Femur (tissue), 1 donor: Measurements from ENCODE around the gene ADAMTS14.
"Not testable (repeated sequence)": the region's sequence is repeated elsewhere in the genome, so short reads cannot be mapped to it uniquely, and the experiment has no call there.

ENCODE experiments used
- DNase-seq: peaks from one replicate; pipeline ENCODE4 v3.0.0-alpha.2; 2017

ADAMTS14 gene

GRCh38 chr10:70672165-70673042 lies at the start of gene ADAMTS14:
Gene ADAMTS14 (plus strand): TSS chr10:70672506. CDS start chr10:70672803, 297 bp downstream.
- DNase-seq = peak; percentile 81

GRCh38 chr10:70622541-70622940 lies 49.8 kb upstream of the ADAMTS14 start:
- DNase-seq = no peak

- DNase-seq = no peak
Observed at GRCh38 chr10:70622981-70623844, 49.1 kb upstream of the ADAMTS14 start.

- no peak for DNase-seq
Observed at GRCh38 chr10:70626056-70626455, 46.2 kb upstream of the ADAMTS14 start.

- no peak for DNase-seq
Observed at GRCh38 chr10:70629338-70629737, 43.0 kb upstream of the ADAMTS14 start.

- not testable (repeated sequence) for DNase-seq
Observed at GRCh38 chr10:70631735-70632134, 40.6 kb upstream of the ADAMTS14 start.

GRCh38 chr10:70634011-70634410 lies 38.3 kb upstream of the ADAMTS14 start:
- DNase-seq = no peak

- not testable (repeated sequence) for DNase-seq
Observed at GRCh38 chr10:70634515-70634914, 37.8 kb upstream of the ADAMTS14 start.

- not testable (repeated sequence) for DNase-seq
Observed at GRCh38 chr10:70639640-70640383, 32.5 kb upstream of the ADAMTS14 start.

GRCh38 chr10:70643272-70643671 lies 29.0 kb upstream of the ADAMTS14 start:
- DNase-seq = not testable (repeated sequence)

GRCh38 chr10:70644959-70645358 lies 27.3 kb upstream of the ADAMTS14 start:
- DNase-seq = not testable (repeated sequence)

GRCh38 chr10:70647086-70647485 lies 25.2 kb upstream of the ADAMTS14 start:
- DNase-seq = no peak

GRCh38 chr10:70648427-70648826 lies 23.9 kb upstream of the ADAMTS14 start:
- no peak for DNase-seq

- no peak for DNase-seq
Observed at GRCh38 chr10:70649526-70649925, 22.8 kb upstream of the ADAMTS14 start.

- no peak for DNase-seq
Observed at GRCh38 chr10:70650104-70650503, 22.2 kb upstream of the ADAMTS14 start.

- no peak for DNase-seq
Observed at GRCh38 chr10:70650718-70651117, 21.6 kb upstream of the ADAMTS14 start.

GRCh38 chr10:70651661-70652060 lies 20.6 kb upstream of the ADAMTS14 start:
- no peak for DNase-seq

- peak; percentile 93 for DNase-seq
Observed at GRCh38 chr10:70652761-70653657, 19.3 kb upstream of the ADAMTS14 start.

- DNase-seq = no peak
Observed at GRCh38 chr10:70655316-70655715, 17.0 kb upstream of the ADAMTS14 start.

GRCh38 chr10:70656489-70656888 lies 15.8 kb upstream of the ADAMTS14 start:
- no peak for DNase-seq

- no peak for DNase-seq
Observed at GRCh38 chr10:70657041-70657440, 15.3 kb upstream of the ADAMTS14 start.
